Measurements from ENCODE around the gene UBR7.
"Not testable (repeated sequence)": the region's sequence is repeated elsewhere in the genome, so short reads cannot be mapped to it uniquely, and the experiment has no call there.

GRCh38 chr14:93233078-93233477, 26.0 kb downstream of the UBR7 start:
- TF ChIP-seq CTCF (IDR thresholded peaks at IDR 0.05 in 2 of 3, conservative IDR thresholded peaks at IDR 0.05 in 1 of 3; ENCODE audit: borderline replicate concordance in 1 of 3, insufficient read depth in 1 of 3, low read depth in 2 of 3, low read length in 2 of 3); SRF (IDR thresholded peaks at IDR 0.05; ENCODE audit: low read depth); JUND (IDR thresholded peaks at IDR 0.05); ZNF274 (IDR thresholded peaks at IDR 0.05; ENCODE audit: low read depth, low read length); EZH2phosphoT487 (IDR thresholded peaks at IDR 0.05; ENCODE audit: borderline replicate concordance); POLR2AphosphoS5 (IDR thresholded peaks at IDR 0.05; ENCODE audit: low read depth, low read length); EZH2 (IDR thresholded peaks at IDR 0.05); CBX3 (IDR thresholded peaks at IDR 0.05; ENCODE audit: low read depth); SP1 (IDR thresholded peaks at IDR 0.05; ENCODE audit: low read depth): not testable (repeated sequence)
- TF ChIP-seq, protein P1, sequence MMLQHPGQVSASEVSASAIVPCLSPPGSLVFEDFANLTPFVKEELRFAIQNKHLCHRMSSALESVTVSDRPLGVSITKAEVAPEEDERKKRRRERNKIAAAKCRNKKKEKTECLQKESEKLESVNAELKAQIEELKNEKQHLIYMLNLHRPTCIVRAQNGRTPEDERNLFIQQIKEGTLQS (IDR thresholded peaks at IDR 0.05) = not testable (repeated sequence)
